GM21515 (cell line): ENCODE results near the gene MEI4.

Experiments used
- ATAC-seq: cut with Tn5 transposase; IDR thresholded peaks from one replicate; pipeline ENCODE4 v1.9.1; 2021; ENCODE audit not compliant: unreplicated experiment

The MEI4 gene

DNA sequence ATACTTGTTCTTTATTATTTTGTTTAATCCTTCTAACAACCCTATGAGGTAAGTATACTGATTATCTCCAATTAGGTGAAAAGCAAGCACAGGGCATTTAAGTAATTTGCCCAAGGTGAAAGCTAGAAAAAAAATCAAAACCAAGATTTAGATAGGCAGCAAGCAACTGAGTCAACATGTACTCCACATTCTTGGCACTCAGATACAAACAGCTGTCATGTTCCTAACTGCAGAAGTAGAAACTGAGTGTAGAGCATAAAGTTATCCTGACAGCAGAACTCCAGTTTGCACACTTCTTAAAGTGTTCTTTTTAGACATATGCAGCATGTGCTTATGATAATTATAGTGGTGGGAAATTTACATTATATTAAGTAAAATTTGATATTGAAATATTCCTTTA is 278.1 kb downstream of the MEI4 start:
- ATAC-seq, result no peak

GRCh38 chr6:77962070-77962469 is 309.2 kb downstream of the MEI4 start:
- no peak for ATAC-seq

DNA sequence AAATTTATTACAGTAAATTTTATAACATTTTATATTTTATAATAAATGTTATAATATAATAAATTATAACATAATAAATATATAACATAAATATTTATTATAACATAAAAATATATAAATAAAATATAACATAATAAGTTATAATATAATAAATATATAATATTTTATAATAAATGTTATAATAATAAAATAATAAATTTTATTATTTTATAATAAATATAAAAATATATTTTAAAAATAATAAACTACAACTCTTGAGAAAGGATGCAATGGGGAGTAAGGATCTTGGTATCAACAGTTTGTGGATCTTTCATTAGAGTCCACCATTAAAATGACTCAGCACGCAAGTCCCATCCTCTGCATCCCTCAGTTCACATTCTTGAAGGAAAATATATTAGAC is 312.6 kb downstream of the MEI4 start:
- no peak for ATAC-seq

DNA sequence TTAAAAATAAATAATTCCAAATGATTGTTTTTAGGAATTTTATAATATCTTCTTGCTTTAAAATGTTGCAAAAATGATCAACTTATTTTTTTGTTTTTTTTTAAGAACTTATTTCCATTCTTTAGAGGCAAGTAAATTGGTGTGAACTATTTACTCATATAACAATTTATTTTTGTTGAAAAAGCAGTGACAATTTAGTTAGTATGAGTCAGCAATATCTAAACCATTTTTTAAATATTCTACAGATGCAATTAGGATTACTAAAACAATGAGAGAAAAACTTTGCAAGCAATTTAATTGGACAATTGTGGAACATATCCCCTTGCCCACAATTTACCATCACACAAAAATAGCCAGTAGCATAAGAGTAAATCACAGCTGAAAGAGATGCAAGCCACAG is 319.5 kb downstream of the MEI4 start:
- no peak for ATAC-seq
